GM12878 (cell line): ENCODE measurements around the gene MYT1. TPM values are rescaled to one million over a fixed set of nuclear protein-coding genes. Genes with fewer than 3 reads are reported as not detected.

Experiments
- ATAC-seq: fragments of 200-7000 bp; cut with Tn5 transposase; 3 replicates; pipeline ENCODE4 v1.9.1; 2020; ENCODE audit warnings: mild to moderate bottlenecking, moderate library complexity
- BruUV-seq: library from RNA; stranded (reverse); fragments of 400-500 nt; replicated peaks from 2 replicates; lab custom pipeline; 2021; lab: Mats Ljungman, UMichigan
- CTCF ChIA-PET: fragments of 300-600 bp; sonication (Branson Sonifier 250); formaldehyde crosslinking; extraction: SDS; loops from one replicate; lab custom pipeline; 2021; ENCODE audit warnings: inconsistent platforms; lab: Yijun Ruan, JAX
- POLR2A ChIA-PET: fragments of 350-600 bp; formaldehyde crosslinking; extraction: SDS; loops from one replicate; lab custom pipeline; 2021; ENCODE audit warnings: inconsistent platforms; lab: Charles Lee
- RAD21 ChIA-PET: fragments of 300-600 bp; sonication (Branson Sonifier 250); formaldehyde crosslinking; loops from one replicate; lab custom pipeline; 2023; ENCODE audit warnings: antibody characterized with exemption; ENCODE audit not compliant: unreplicated experiment; lab: Charles Lee
- SMC1A ChIA-PET: fragments of 300-600 bp; sonication (Branson Sonifier 250); formaldehyde crosslinking; loops from one replicate; lab custom pipeline; 2023; ENCODE audit not compliant: unreplicated experiment, uncharacterized antibody; lab: Charles Lee
- DNase-seq: peaks from one replicate; pipeline ENCODE4 v3.0.0-alpha.2; 2011; ENCODE audit warnings: low read depth, low spot score
- FAIRE-seq: peaks from 3 replicates; lab custom pipeline; 2011; peaks lifted over from hg19 to GRCh38; lab: Jason Lieb, UNC
- H2AFZ ChIP-seq: 2 replicates; pipeline ENCODE4 v1.6.0; 2011; ENCODE audit warnings: low read depth, low read length, control low read depth; ENCODE audit not compliant: control insufficient read depth
- H3K27ac ChIP-seq: 2 replicates; pipeline ENCODE4 v1.5.1; 2011; ENCODE audit warnings: control low read depth; ENCODE audit not compliant: control insufficient read depth, insufficient read depth
- H3K27me3 ChIP-seq, 2 experiments: replicated peaks in 1 of 2; 2 replicates each; pipeline versions ENCODE4 v1.6.0 to v1.6.1; 2011; ENCODE audit warnings: low read length in 1 of 2; ENCODE audit not compliant: control insufficient read depth in 2 of 2, insufficient read depth in 2 of 2
- H3K36me3 ChIP-seq, 2 experiments: 2 replicates each; pipeline ENCODE4 v1.5.1; 2011; ENCODE audit warnings: low read length in 1 of 2; ENCODE audit not compliant: control insufficient read depth in 2 of 2, insufficient read depth in 2 of 2
- H3K4me1 ChIP-seq: 2 replicates; pipeline ENCODE4 v1.6.1; 2011; ENCODE audit warnings: mild to moderate bottlenecking, low read length, moderate library complexity, mixed read lengths; ENCODE audit not compliant: control insufficient read depth, insufficient read depth
- H3K4me2 ChIP-seq: 2 replicates; pipeline ENCODE4 v1.6.0; 2011; ENCODE audit warnings: control low read depth; ENCODE audit not compliant: control insufficient read depth, insufficient read depth
- H3K4me3 ChIP-seq: fragments of 200-600 bp; sonication (generic); 2 replicates; pipeline ENCODE4 v1.5.1; 2016
- H3K79me2 ChIP-seq: 2 replicates; pipeline ENCODE4 v1.6.0; 2011; ENCODE audit warnings: low read length; ENCODE audit not compliant: control insufficient read depth, insufficient read depth
- H3K9ac ChIP-seq: 2 replicates; pipeline ENCODE4 v1.8.0; 2011; ENCODE audit warnings: low read length, control low read depth, mixed read lengths; ENCODE audit not compliant: control insufficient read depth, insufficient read depth
- H3K9me3 ChIP-seq: replicated peaks from 3 replicates; pipeline ENCODE4 v1.5.1; 2011; ENCODE audit warnings: mild to moderate bottlenecking, low read length; ENCODE audit not compliant: control insufficient read depth, insufficient read depth
- H4K20me1 ChIP-seq: 2 replicates; pipeline ENCODE4 v1.6.0; 2011; ENCODE audit not compliant: control insufficient read depth, insufficient read depth
- ATF3 ChIP-seq: IDR thresholded peaks from 2 replicates; pipeline ENCODE4 v1.6.1; 2011; ENCODE audit warnings: low read depth, mild to moderate bottlenecking, low read length, moderate library complexity, borderline replicate concordance; ENCODE audit errors: extremely low read depth
- E4F1 ChIP-seq: fragments of 450-650 bp; IDR thresholded peaks from 2 replicates; pipeline ENCODE4 v1.6.1; 2018; ENCODE audit warnings: borderline replicate concordance, mild to moderate bottlenecking; ENCODE audit not compliant: partially characterized antibody
- EP300 ChIP-seq, 2 experiments: fragments of 150-350 bp in 1 of 2; IDR thresholded peaks; 2 replicates each; pipeline ENCODE4 v1.6.1; 2011 to 2012; ENCODE audit warnings: low read depth in 2 of 2, low read length in 2 of 2, borderline replicate concordance in 1 of 2, improper control_type of control experiment in 1 of 2, inconsistent platforms in 1 of 2; ENCODE audit not compliant: control insufficient read depth in 1 of 2
- ETV6 ChIP-seq, 2 experiments: fragments of 450-650 bp in 1 of 2; IDR thresholded peaks in 1 of 2; conservative IDR thresholded peaks in 1 of 2; 2 replicates each; pipeline ENCODE4 v1.6.1; 2014; ENCODE audit warnings: antibody characterized with exemption in 1 of 2, borderline replicate concordance in 1 of 2, low read depth in 1 of 2, mild to moderate bottlenecking in 1 of 2, moderate library complexity in 1 of 2
- HDAC6 ChIP-seq: fragments of 200-600 bp; sonication (generic); IDR thresholded peaks from one replicate; pipeline ENCODE4 v1.8.0; 2017; ENCODE audit warnings: antibody characterized with exemption; ENCODE audit not compliant: unreplicated experiment
- RCOR1 ChIP-seq: conservative IDR thresholded peaks from 2 replicates; pipeline ENCODE4 v1.6.1; 2012; ENCODE audit warnings: low read depth, low read length, improper control_type of control experiment
- STAT3 ChIP-seq: IDR thresholded peaks from 2 replicates; pipeline ENCODE4 v1.6.1; 2011; ENCODE audit warnings: low read depth, low read length, improper control_type of control experiment
- TBL1XR1 ChIP-seq: IDR thresholded peaks from 2 replicates; pipeline ENCODE4 v1.6.1; 2012; ENCODE audit warnings: low read depth, low read length, improper control_type of control experiment
- WGBS: methylation state at CpG from one replicate; pipeline ENCODE4 v1.1.6; 2016; ENCODE audit warnings: low lambda C conversion rate; ENCODE audit not compliant: insufficient replicate concordance, insufficient coverage; ENCODE audit errors: missing lambda C conversion rate; 5-methylcytosine and 5-hydroxymethylcytosine counted together
- in situ Hi-C: fragments of 300-500 bp; cut with MboI; formaldehyde crosslinking; loops from 9 replicates; pipeline ENCODE4 v1.14.3; 2018; ENCODE audit warnings: mixed read lengths
- intact Hi-C: fragments of 100-400 bp; cut with micrococcal nuclease; formaldehyde crosslinking; loops from one replicate; pipeline ENCODE4 v1.14.2; 2022; ENCODE audit not compliant: unreplicated experiment
- polyA plus RNA-seq, 11 experiments: library from polyadenylated mRNA; depleted of rRNA in 4 of 11; unstranded in 6 of 11; stranded (reverse) in 5 of 11; fragments of >200 nt; fragmentation: Nextera tagmentation in 4 of 11; fragmentation: Illumina TruSeq in 1 of 11; extraction: Ambion mirVana in 4 of 11; extraction: Trizol in 1 of 11; gene quantifications; 1 replicate in 1 of 11; 2 replicates in 10 of 11; pipeline versions ENCODE4 v1.2.1 to v1.2.3, GENCODE V29; 2011 to 2016; ENCODE audit warnings: inconsistent platforms in 2 of 11, missing spikeins in 2 of 11, low read depth in 1 of 11
- total RNA-seq, 4 experiments: library from RNA; depleted of rRNA in 3 of 4; stranded (reverse); fragments of >200 nt in 3 of 4; fragmentation: Illumina TruSeq in 1 of 4; extraction: Trizol in 1 of 4; gene quantifications; 2 replicates each; pipeline versions ENCODE4 v1.2.1 to v1.2.3, GENCODE V29; 2013 to 2021
- TF ChIP-seq, protein P1 (sequence below): fragments of 450-650 bp; IDR thresholded peaks from 2 replicates; pipeline ENCODE4 v1.6.1; 2017; ENCODE audit warnings: mild to moderate bottlenecking, low read depth, inconsistent platforms; ENCODE audit not compliant: poor library complexity, severe bottlenecking
- TF ChIP-seq, protein P2 (sequence below): IDR thresholded peaks from 2 replicates; pipeline ENCODE4 v1.6.1; 2012; ENCODE audit warnings: low read depth, low read length, improper control_type of control experiment

MYT1 gene
- total and polyA plus RNA-seq, 10 of the 15 experiments (the other 5 are each of a cell fraction or from before 2014, with no cell fraction given), result 0.01 to 0.10 TPM; not detected in 8

GRCh38 chr20:64182146-64182865 lies 18.1 kb downstream of the MYT1 start:
- CTCF ChIA-PET, result no interaction called here
- no peak for TF ChIP-seq HDAC6
- TF ChIP-seq RCOR1, result no peak
- TF ChIP-seq ETV6 (conservative IDR thresholded peaks at IDR 0.05 in 1 of 2, IDR thresholded peaks at IDR 0.05 in 1 of 2; ENCODE audit: borderline replicate concordance in 1 of 2, low read depth in 1 of 2), result no peak
- no peak for TF ChIP-seq STAT3
- TF ChIP-seq ATF3, result no peak
- TF ChIP-seq, protein P1, sequence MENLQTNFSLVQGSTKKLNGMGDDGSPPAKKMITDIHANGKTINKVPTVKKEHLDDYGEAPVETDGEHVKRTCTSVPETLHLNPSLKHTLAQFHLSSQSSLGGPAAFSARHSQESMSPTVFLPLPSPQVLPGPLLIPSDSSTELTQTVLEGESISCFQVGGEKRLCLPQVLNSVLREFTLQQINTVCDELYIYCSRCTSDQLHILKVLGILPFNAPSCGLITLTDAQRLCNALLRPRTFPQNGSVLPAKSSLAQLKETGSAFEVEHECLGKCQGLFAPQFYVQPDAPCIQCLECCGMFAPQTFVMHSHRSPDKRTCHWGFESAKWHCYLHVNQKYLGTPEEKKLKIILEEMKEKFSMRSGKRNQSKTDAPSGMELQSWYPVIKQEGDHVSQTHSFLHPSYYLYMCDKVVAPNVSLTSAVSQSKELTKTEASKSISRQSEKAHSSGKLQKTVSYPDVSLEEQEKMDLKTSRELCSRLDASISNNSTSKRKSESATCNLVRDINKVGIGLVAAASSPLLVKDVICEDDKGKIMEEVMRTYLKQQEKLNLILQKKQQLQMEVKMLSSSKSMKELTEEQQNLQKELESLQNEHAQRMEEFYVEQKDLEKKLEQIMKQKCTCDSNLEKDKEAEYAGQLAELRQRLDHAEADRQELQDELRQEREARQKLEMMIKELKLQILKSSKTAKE, result no peak
- no peak for TF ChIP-seq TBL1XR1
- TF ChIP-seq, protein P2, sequence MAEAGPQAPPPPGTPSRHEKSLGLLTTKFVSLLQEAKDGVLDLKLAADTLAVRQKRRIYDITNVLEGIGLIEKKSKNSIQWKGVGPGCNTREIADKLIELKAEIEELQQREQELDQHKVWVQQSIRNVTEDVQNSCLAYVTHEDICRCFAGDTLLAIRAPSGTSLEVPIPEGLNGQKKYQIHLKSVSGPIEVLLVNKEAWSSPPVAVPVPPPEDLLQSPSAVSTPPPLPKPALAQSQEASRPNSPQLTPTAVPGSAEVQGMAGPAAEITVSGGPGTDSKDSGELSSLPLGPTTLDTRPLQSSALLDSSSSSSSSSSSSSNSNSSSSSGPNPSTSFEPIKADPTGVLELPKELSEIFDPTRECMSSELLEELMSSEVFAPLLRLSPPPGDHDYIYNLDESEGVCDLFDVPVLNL, result no peak
- TF ChIP-seq EP300 (IDR thresholded peaks at IDR 0.05; ENCODE audit: borderline replicate concordance in 1 of 2, control insufficient read depth in 1 of 2, low read depth in 2 of 2, low read length in 2 of 2), result no peak
- no peak for TF ChIP-seq E4F1
- DNase-seq (no peak), FAIRE-seq (no peak), ATAC-seq (no peak)
- POLR2A ChIA-PET, result no interaction called here
- no peaks in the 10 kb centered on the region; the same call in 1 of the 3 replicates for H3K9me3 ChIP-seq
- H4K20me1 ChIP-seq, result no peaks in the 10 kb centered on the region
- H2AFZ ChIP-seq, result no peak overlapping the region
- intact Hi-C loops, result no loop called here
- H3K9ac ChIP-seq, result no peak overlapping the region
- H3K4me1 ChIP-seq, result no peaks in the 10 kb centered on the region
- SMC1A ChIA-PET, result no interaction called here
- RAD21 ChIA-PET, result no interaction called here
- H3K36me3 ChIP-seq, result no peaks in the 10 kb centered on the region
- BruUV-seq, result no TSS peak
- WGBS, result 38% methylated on average over 16 of the region's 16 CpGs
- peaks cover 0 to 2% of the 10 kb centered on the region in 2 experiments; a peak in 2 of 4 replicates for H3K27me3 ChIP-seq
- H3K27ac ChIP-seq, result no peak overlapping the region
- H3K4me3 ChIP-seq, result no peak overlapping the region
- no peak overlapping the region for H3K4me2 ChIP-seq
- in situ Hi-C loops, result no loop called here
- no peaks in the 10 kb centered on the region for H3K79me2 ChIP-seq
